H1 (cell line): ENCODE measurements around the gene MINAR1. TPM values are rescaled to one million over a fixed set of nuclear protein-coding genes. Genes with fewer than 3 reads are reported as not detected.

ENCODE experiments used
- CTCF ChIA-PET: fragments of 300-600 bp; sonication (Branson Sonifier 250); formaldehyde crosslinking; loops from one replicate; lab custom pipeline; 2021; ENCODE audit not compliant: partially characterized antibody; lab: Charles Lee
- POLR2A ChIA-PET: fragments of 300-600 bp; sonication (Branson Sonifier 250); formaldehyde crosslinking; loops from one replicate; lab custom pipeline; 2021; ENCODE audit warnings: inconsistent platforms; ENCODE audit not compliant: partially characterized antibody; lab: Charles Lee
- DNase-seq, 2 experiments: peaks; one replicate each; pipeline versions ENCODE4 v3.0.0 to v3.0.0-alpha.2; 2010 to 2022; ENCODE audit warnings: low spot score in 2 of 2, low read depth in 1 of 2, mixed read lengths in 1 of 2
- FAIRE-seq: peaks from 2 replicates; lab custom pipeline; 2011; peaks lifted over from hg19 to GRCh38; lab: Jason Lieb, UNC
- H2AFZ ChIP-seq: 2 replicates; pipeline ENCODE4 v1.8.1; 2012; ENCODE audit warnings: low read length, inconsistent platforms
- H2AK5ac ChIP-seq: 2 replicates; pipeline ENCODE4 v1.6.1; 2013; ENCODE audit warnings: low read depth, low read length
- H2BK120ac ChIP-seq: replicated peaks from 2 replicates; pipeline ENCODE3; 2013; ENCODE audit warnings: low read depth, low read length, inconsistent platforms
- H2BK12ac ChIP-seq: 2 replicates; pipeline ENCODE4 v1.6.1; 2013; ENCODE audit warnings: low read depth, low read length
- H2BK15ac ChIP-seq: 2 replicates; pipeline ENCODE4 v1.6.1; 2013; ENCODE audit warnings: low read length
- H2BK20ac ChIP-seq: 2 replicates; pipeline ENCODE4 v1.6.1; 2013; ENCODE audit warnings: low read length
- H2BK5ac ChIP-seq: 2 replicates; pipeline ENCODE4 v1.6.1; 2013; ENCODE audit warnings: low read depth, low read length
- H3K14ac ChIP-seq: 2 replicates; pipeline ENCODE4 v1.6.1; 2013; ENCODE audit warnings: inconsistent platforms; ENCODE audit not compliant: insufficient read length
- H3K18ac ChIP-seq: 2 replicates; pipeline ENCODE4 v1.6.1; 2013; ENCODE audit warnings: low read length; ENCODE audit errors: extremely low read depth
- H3K23ac ChIP-seq: 2 replicates; pipeline ENCODE4 v1.6.1; 2013; ENCODE audit warnings: inconsistent platforms; ENCODE audit not compliant: insufficient read length
- H3K23me2 ChIP-seq: 2 replicates; pipeline ENCODE4 v1.6.1; 2013; ENCODE audit warnings: low read depth, low read length
- H3K27ac ChIP-seq: 2 replicates; pipeline ENCODE4 v1.6.1; 2011; ENCODE audit warnings: low read depth, low read length, inconsistent platforms
- H3K27me3 ChIP-seq, 4 experiments: replicated peaks in 1 of 4; 1 replicate in 1 of 4; 2 replicates in 3 of 4; pipeline versions ENCODE4 v1.6.1 to v1.8.1; 2011 to 2013; ENCODE audit warnings: low read length in 3 of 4, mild to moderate bottlenecking in 3 of 4, inconsistent platforms in 2 of 4, mixed read lengths in 2 of 4, moderate library complexity in 1 of 4; ENCODE audit not compliant: control insufficient read depth in 3 of 4, insufficient read depth in 3 of 4; ENCODE audit errors: extremely low read depth in 1 of 4
- H3K36me3 ChIP-seq, 4 experiments: 2 replicates each; pipeline versions ENCODE4 v1.6.1 to v1.8.1; 2011 to 2013; ENCODE audit warnings: mild to moderate bottlenecking in 4 of 4, low read length in 3 of 4, moderate library complexity in 2 of 4, control low read depth in 1 of 4, inconsistent platforms in 1 of 4; ENCODE audit not compliant: insufficient read depth in 4 of 4, control insufficient read depth in 2 of 4
- H3K4ac ChIP-seq: replicated peaks from 2 replicates; pipeline ENCODE3; 2013; ENCODE audit warnings: low read length, low read depth, mixed read lengths, inconsistent platforms; ENCODE audit not compliant: insufficient read length
- H3K4me1 ChIP-seq, 4 experiments: replicated peaks in 1 of 4; 1 replicate in 1 of 4; 2 replicates in 3 of 4; pipeline versions ENCODE4 v1.6.1 to v1.8.1; 2011 to 2013; ENCODE audit warnings: low read length in 3 of 4, inconsistent platforms in 2 of 4, mixed read lengths in 1 of 4; ENCODE audit not compliant: insufficient read depth in 4 of 4, control insufficient read depth in 3 of 4
- H3K4me2 ChIP-seq, 2 experiments: 2 replicates each; pipeline versions ENCODE4 v1.6.1 to v1.8.1; 2011 to 2013; ENCODE audit warnings: low read depth in 2 of 2, low read length in 2 of 2, control low read depth in 1 of 2, inconsistent platforms in 1 of 2, mild to moderate bottlenecking in 1 of 2; ENCODE audit not compliant: insufficient read depth in 1 of 2
- H3K4me3 ChIP-seq, 4 experiments: fragments of 200-600, 300-600 bp in 1 of 4; sonication (generic), shearing (Covaris generic), sonication (Bioruptor Twin) in 1 of 4; 2 replicates each; pipeline versions ENCODE4 v1.5.1 to v1.8.1; 2011 to 2016; ENCODE audit warnings: low read length in 4 of 4, low read depth in 3 of 4, control low read depth in 2 of 4, inconsistent platforms in 2 of 4, mild to moderate bottlenecking in 2 of 4, mixed read lengths in 1 of 4, moderate library complexity in 1 of 4; ENCODE audit not compliant: insufficient read depth in 2 of 4; ENCODE audit errors: extremely low read depth in 1 of 4
- H3K56ac ChIP-seq: replicated peaks from 2 replicates; pipeline ENCODE3; 2013; ENCODE audit warnings: low read depth, mild to moderate bottlenecking, mixed read lengths, low read length, inconsistent platforms; ENCODE audit not compliant: insufficient read length
- H3K79me1 ChIP-seq: 2 replicates; pipeline ENCODE4 v1.6.1; 2013; ENCODE audit warnings: low read depth, low read length, control low read depth
- H3K79me2 ChIP-seq, 2 experiments: 2 replicates each; pipeline versions ENCODE4 v1.6.1 to v1.8.1; 2012 to 2013; ENCODE audit warnings: low read length in 2 of 2, mild to moderate bottlenecking in 2 of 2, inconsistent platforms in 1 of 2; ENCODE audit not compliant: insufficient read depth in 2 of 2, control insufficient read depth in 1 of 2
- H3K9ac ChIP-seq, 4 experiments: replicated peaks in 1 of 4; 1 replicate in 1 of 4; 2 replicates in 3 of 4; pipeline versions ENCODE4 v1.6.1 to v1.8.1; 2011 to 2013; ENCODE audit warnings: low read depth in 3 of 4, low read length in 3 of 4, control low read depth in 2 of 4, mild to moderate bottlenecking in 2 of 4, moderate library complexity in 2 of 4, inconsistent platforms in 1 of 4; ENCODE audit errors: extremely low read depth in 1 of 4
- H3K9me3 ChIP-seq, 2 experiments: 2 replicates each; pipeline versions ENCODE4 v1.6.1 to v1.8.1; 2012 to 2013; ENCODE audit warnings: mild to moderate bottlenecking in 2 of 2, moderate library complexity in 2 of 2, control low read depth in 1 of 2, inconsistent platforms in 1 of 2, low read depth in 1 of 2, low read length in 1 of 2, mixed read lengths in 1 of 2; ENCODE audit not compliant: insufficient read depth in 2 of 2
- H4K20me1 ChIP-seq, 2 experiments: replicated peaks in 1 of 2; 2 replicates each; pipeline versions ENCODE3 to v1.8.1; 2011 to 2013; ENCODE audit warnings: inconsistent platforms in 2 of 2, low read length in 2 of 2, mild to moderate bottlenecking in 1 of 2; ENCODE audit not compliant: insufficient read depth in 2 of 2, control insufficient read depth in 1 of 2
- H4K5ac ChIP-seq: 2 replicates; pipeline ENCODE4 v1.6.1; 2013; ENCODE audit warnings: low read length, low read depth, mixed read lengths, inconsistent platforms; ENCODE audit not compliant: insufficient read length
- H4K8ac ChIP-seq: 2 replicates; pipeline ENCODE4 v1.8.0; 2013; ENCODE audit warnings: mild to moderate bottlenecking, moderate library complexity, low read length, inconsistent platforms; ENCODE audit not compliant: insufficient read depth; ENCODE audit errors: extremely low read depth
- H4K91ac ChIP-seq: replicated peaks from 2 replicates; pipeline ENCODE3; 2013; ENCODE audit warnings: low read length, mixed read lengths, inconsistent platforms; ENCODE audit not compliant: insufficient read length
- CTCF ChIP-seq, 3 experiments: IDR thresholded peaks; 1 replicate in 2 of 3; 2 replicates in 1 of 3; pipeline versions ENCODE4 v1.5.1 to v1.6.1; 2011; ENCODE audit warnings: low read length in 3 of 3, mild to moderate bottlenecking in 3 of 3, inconsistent platforms in 2 of 3, low read depth in 1 of 3, moderate library complexity in 1 of 3; ENCODE audit not compliant: insufficient read depth in 1 of 3; ENCODE audit errors: control extremely low read depth in 1 of 3
- GABPA ChIP-seq: IDR thresholded peaks from 2 replicates; pipeline ENCODE4 v1.6.1; 2011; ENCODE audit warnings: mild to moderate bottlenecking, low read length, moderate library complexity, borderline replicate concordance; ENCODE audit not compliant: insufficient read depth
- RAD21 ChIP-seq, 2 experiments: IDR thresholded peaks in 1 of 2; conservative IDR thresholded peaks in 1 of 2; 2 replicates each; pipeline ENCODE4 v1.6.1; 2011; ENCODE audit warnings: low read depth in 2 of 2, low read length in 2 of 2, improper control_type of control experiment in 1 of 2, inconsistent platforms in 1 of 2, mild to moderate bottlenecking in 1 of 2, moderate library complexity in 1 of 2
- SIN3A ChIP-seq, 2 experiments: IDR thresholded peaks in 1 of 2; conservative IDR thresholded peaks in 1 of 2; 2 replicates each; pipeline ENCODE4 v1.6.1; 2011 to 2012; ENCODE audit warnings: low read length in 2 of 2, improper control_type of control experiment in 1 of 2, low read depth in 1 of 2, mild to moderate bottlenecking in 1 of 2
- WGBS, 2 experiments: shearing (Covaris generic) in 1 of 2; methylation state at CpG; one replicate each; pipeline versions ENCODE4 v1.1.6 to v1.1.7; 2013 to 2015; ENCODE audit warnings: low lambda C conversion rate in 2 of 2, mixed read lengths in 2 of 2, inconsistent platforms in 1 of 2, low coverage in 1 of 2, missing lambda C conversion rate in 1 of 2; ENCODE audit not compliant: insufficient replicate concordance in 2 of 2, insufficient coverage in 1 of 2, insufficient read length in 1 of 2; ENCODE audit errors: extremely low coverage in 1 of 2, missing lambda C conversion rate in 1 of 2; 5-methylcytosine and 5-hydroxymethylcytosine counted together
- polyA plus RNA-seq, 7 experiments: library from polyadenylated mRNA; depleted of rRNA in 3 of 7; stranded (reverse) in 5 of 7; unstranded in 2 of 7; fragments of >200 nt in 5 of 7; fragments of 200-250 nt in 2 of 7; gene quantifications; 1 replicate in 5 of 7; 2 replicates in 1 of 7; 4 replicates in 1 of 7; pipeline versions ENCODE4 v1.2.1 to v1.2.3, GENCODE V29; 2011 to 2013; ENCODE audit warnings: missing spikeins in 2 of 7, mixed read lengths in 2 of 7
- total RNA-seq: library from RNA; stranded (reverse); fragmentation: NEBNext Ultra II Directional; extraction: Animal tissue kit (Norgen Biotek cat#: 25700); gene quantifications from 2 replicates; pipeline ENCODE4 v1.2.1, GENCODE V29; 2021

The MINAR1 gene
- total and polyA plus RNA-seq, 2 of the 8 experiments (the other 6 are each of a cell fraction or from before 2014, with no cell fraction given): 0.17 to 0.67 TPM

DNA sequence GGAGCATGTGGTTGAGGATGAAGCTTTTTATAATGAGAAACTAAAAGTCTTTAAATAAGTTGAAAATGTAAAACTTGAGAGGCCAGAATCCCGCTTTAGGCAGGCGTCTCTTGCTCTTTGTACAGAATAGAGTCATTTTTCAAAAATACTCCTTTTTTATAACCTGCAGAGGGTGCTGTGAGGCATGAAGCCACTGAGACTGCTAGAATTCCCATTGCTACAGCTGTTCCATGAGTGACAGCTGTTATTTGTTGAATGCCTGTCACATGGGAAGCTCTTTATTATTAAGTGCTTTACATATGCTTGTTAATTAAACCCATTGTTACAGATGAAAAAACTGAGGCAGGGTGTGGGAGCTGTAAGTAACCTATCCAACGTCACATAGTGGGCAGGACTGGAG is 18.5 kb downstream of the MINAR1 start:
- Histone ChIP-seq H3K4me3 (no peak overlapping the region), H3K9me3 (0 out of 4 replicates have a peak, but pooled peaks cover 0 to 3% of the 10 kb centered on the region in 2 experiments), H3K4me1 (peaks cover 0 to 10% (median 6%) of the 10 kb centered on the region in 4 experiments; a peak in 5 of 7 replicates), H3K9ac (no peak overlapping the region), H3K18ac (no peak overlapping the region), H4K91ac (no peak overlapping the region), H3K4me2 (no peak overlapping the region), H2AK5ac (no peak overlapping the region), H3K23me2 (peaks cover 9% of the 10 kb centered on the region; the same call in 1 of the 2 replicates), H2BK120ac (no peak overlapping the region), H2BK5ac (no peak overlapping the region), H3K14ac (no peak overlapping the region), H2BK15ac (no peak overlapping the region), H4K8ac (no peak overlapping the region), H2AFZ (no peak overlapping the region), H3K27ac (no peak overlapping the region), H3K56ac (no peak overlapping the region), H3K4ac (no peak overlapping the region), H3K23ac (no peak overlapping the region), H3K79me1 (no peaks in the 10 kb centered on the region), H4K20me1 (peaks cover 0 to 7% of the 10 kb centered on the region in 2 experiments), H3K36me3 (no peaks in the 10 kb centered on the region; a peak in 1 of 8 replicates), H2BK20ac (no peak overlapping the region), H2BK12ac (no peak overlapping the region), H3K79me2 (no peaks in the 10 kb centered on the region), H4K5ac (no peak overlapping the region), H3K27me3 (no peaks in the 10 kb centered on the region; a peak in 1 of 7 replicates)
- whole genome bisulfite sequencing, 2 experiments: 91% methylated on average over 3 of the region's 3 CpGs; no CpG with 5 or more reads in 1 of the 2 experiments
- FAIRE-seq (no peak), DNase-seq (no peak)
- TF ChIP-seq GABPA: no peak
- peak in 2 of 3 experiments; percentile 37 to 47; a peak in 2 of 4 replicates for TF ChIP-seq CTCF (IDR thresholded peaks at IDR 0.05; ENCODE audit: control extremely low read depth in 1 of 3, insufficient read depth in 1 of 3, low read depth in 1 of 3, low read length in 3 of 3)
- TF ChIP-seq SIN3A (conservative IDR thresholded peaks at IDR 0.05 in 1 of 2, IDR thresholded peaks at IDR 0.05 in 1 of 2; ENCODE audit: low read depth in 1 of 2, low read length in 2 of 2): peak; percentile 68 to 70; a peak in 2 of 4 replicates
- peak; percentile 61 for TF ChIP-seq RAD21 (IDR thresholded peaks at IDR 0.05 in 1 of 2, conservative IDR thresholded peaks at IDR 0.05 in 1 of 2; ENCODE audit: low read depth in 2 of 2, low read length in 2 of 2)
- POLR2A ChIA-PET: interaction anchor here (0.6 kb wide), 1 partner anchor 10 kb away, joined by 3 read pairs; no protein-coding TSS in a partner anchor
- CTCF ChIA-PET: interaction anchor here (0.6 to 9.4 kb wide), 29 partner anchors 8 to 403 kb away, joined by 3 to 129 read pairs (median 4); partner anchors contain the start of gene MINAR1
